H1 (cell line): ENCODE results near the gene TECPR2. TPM values are rescaled to one million over a fixed set of nuclear protein-coding genes. Genes with fewer than 3 reads are reported as not detected.

Source experiments
- CTCF ChIA-PET: fragments of 300-600 bp; sonication (Branson Sonifier 250); formaldehyde crosslinking; loops from one replicate; lab custom pipeline; 2021; ENCODE audit not compliant: partially characterized antibody; lab: Charles Lee
- POLR2A ChIA-PET: fragments of 300-600 bp; sonication (Branson Sonifier 250); formaldehyde crosslinking; loops from one replicate; lab custom pipeline; 2021; ENCODE audit warnings: inconsistent platforms; ENCODE audit not compliant: partially characterized antibody; lab: Charles Lee
- DNase-seq, 2 experiments: peaks; one replicate each; pipeline versions ENCODE4 v3.0.0 to v3.0.0-alpha.2; 2010 to 2022; ENCODE audit warnings: low spot score in 2 of 2, low read depth in 1 of 2, mixed read lengths in 1 of 2
- FAIRE-seq: peaks from 2 replicates; lab custom pipeline; 2011; peaks lifted over from hg19 to GRCh38; lab: Jason Lieb, UNC
- H2AFZ ChIP-seq: 2 replicates; pipeline ENCODE4 v1.8.1; 2012; ENCODE audit warnings: low read length, inconsistent platforms
- H2AK5ac ChIP-seq: 2 replicates; pipeline ENCODE4 v1.6.1; 2013; ENCODE audit warnings: low read depth, low read length
- H2BK120ac ChIP-seq: replicated peaks from 2 replicates; pipeline ENCODE3; 2013; ENCODE audit warnings: low read depth, low read length, inconsistent platforms
- H2BK12ac ChIP-seq: 2 replicates; pipeline ENCODE4 v1.6.1; 2013; ENCODE audit warnings: low read depth, low read length
- H2BK15ac ChIP-seq: 2 replicates; pipeline ENCODE4 v1.6.1; 2013; ENCODE audit warnings: low read length
- H2BK20ac ChIP-seq: 2 replicates; pipeline ENCODE4 v1.6.1; 2013; ENCODE audit warnings: low read length
- H2BK5ac ChIP-seq: 2 replicates; pipeline ENCODE4 v1.6.1; 2013; ENCODE audit warnings: low read depth, low read length
- H3K14ac ChIP-seq: 2 replicates; pipeline ENCODE4 v1.6.1; 2013; ENCODE audit warnings: inconsistent platforms; ENCODE audit not compliant: insufficient read length
- H3K18ac ChIP-seq: 2 replicates; pipeline ENCODE4 v1.6.1; 2013; ENCODE audit warnings: low read length; ENCODE audit errors: extremely low read depth
- H3K23ac ChIP-seq: 2 replicates; pipeline ENCODE4 v1.6.1; 2013; ENCODE audit warnings: inconsistent platforms; ENCODE audit not compliant: insufficient read length
- H3K23me2 ChIP-seq: 2 replicates; pipeline ENCODE4 v1.6.1; 2013; ENCODE audit warnings: low read depth, low read length
- H3K27ac ChIP-seq: 2 replicates; pipeline ENCODE4 v1.6.1; 2011; ENCODE audit warnings: low read depth, low read length, inconsistent platforms
- H3K27me3 ChIP-seq, 4 experiments: replicated peaks in 1 of 4; 1 replicate in 1 of 4; 2 replicates in 3 of 4; pipeline versions ENCODE4 v1.6.1 to v1.8.1; 2011 to 2013; ENCODE audit warnings: low read length in 3 of 4, mild to moderate bottlenecking in 3 of 4, inconsistent platforms in 2 of 4, mixed read lengths in 2 of 4, moderate library complexity in 1 of 4; ENCODE audit not compliant: control insufficient read depth in 3 of 4, insufficient read depth in 3 of 4; ENCODE audit errors: extremely low read depth in 1 of 4
- H3K36me3 ChIP-seq, 4 experiments: 2 replicates each; pipeline versions ENCODE4 v1.6.1 to v1.8.1; 2011 to 2013; ENCODE audit warnings: mild to moderate bottlenecking in 4 of 4, low read length in 3 of 4, moderate library complexity in 2 of 4, control low read depth in 1 of 4, inconsistent platforms in 1 of 4; ENCODE audit not compliant: insufficient read depth in 4 of 4, control insufficient read depth in 2 of 4
- H3K4ac ChIP-seq: replicated peaks from 2 replicates; pipeline ENCODE3; 2013; ENCODE audit warnings: low read length, low read depth, mixed read lengths, inconsistent platforms; ENCODE audit not compliant: insufficient read length
- H3K4me1 ChIP-seq, 4 experiments: replicated peaks in 1 of 4; 1 replicate in 1 of 4; 2 replicates in 3 of 4; pipeline versions ENCODE4 v1.6.1 to v1.8.1; 2011 to 2013; ENCODE audit warnings: low read length in 3 of 4, inconsistent platforms in 2 of 4, mixed read lengths in 1 of 4; ENCODE audit not compliant: insufficient read depth in 4 of 4, control insufficient read depth in 3 of 4
- H3K4me2 ChIP-seq, 2 experiments: 2 replicates each; pipeline versions ENCODE4 v1.6.1 to v1.8.1; 2011 to 2013; ENCODE audit warnings: low read depth in 2 of 2, low read length in 2 of 2, control low read depth in 1 of 2, inconsistent platforms in 1 of 2, mild to moderate bottlenecking in 1 of 2; ENCODE audit not compliant: insufficient read depth in 1 of 2
- H3K4me3 ChIP-seq, 4 experiments: fragments of 200-600, 300-600 bp in 1 of 4; sonication (generic), shearing (Covaris generic), sonication (Bioruptor Twin) in 1 of 4; 2 replicates each; pipeline versions ENCODE4 v1.5.1 to v1.8.1; 2011 to 2016; ENCODE audit warnings: low read length in 4 of 4, low read depth in 3 of 4, control low read depth in 2 of 4, inconsistent platforms in 2 of 4, mild to moderate bottlenecking in 2 of 4, mixed read lengths in 1 of 4, moderate library complexity in 1 of 4; ENCODE audit not compliant: insufficient read depth in 2 of 4; ENCODE audit errors: extremely low read depth in 1 of 4
- H3K56ac ChIP-seq: replicated peaks from 2 replicates; pipeline ENCODE3; 2013; ENCODE audit warnings: low read depth, mild to moderate bottlenecking, mixed read lengths, low read length, inconsistent platforms; ENCODE audit not compliant: insufficient read length
- H3K79me1 ChIP-seq: 2 replicates; pipeline ENCODE4 v1.6.1; 2013; ENCODE audit warnings: low read depth, low read length, control low read depth
- H3K79me2 ChIP-seq, 2 experiments: 2 replicates each; pipeline versions ENCODE4 v1.6.1 to v1.8.1; 2012 to 2013; ENCODE audit warnings: low read length in 2 of 2, mild to moderate bottlenecking in 2 of 2, inconsistent platforms in 1 of 2; ENCODE audit not compliant: insufficient read depth in 2 of 2, control insufficient read depth in 1 of 2
- H3K9ac ChIP-seq, 4 experiments: replicated peaks in 1 of 4; 1 replicate in 1 of 4; 2 replicates in 3 of 4; pipeline versions ENCODE4 v1.6.1 to v1.8.1; 2011 to 2013; ENCODE audit warnings: low read depth in 3 of 4, low read length in 3 of 4, control low read depth in 2 of 4, mild to moderate bottlenecking in 2 of 4, moderate library complexity in 2 of 4, inconsistent platforms in 1 of 4; ENCODE audit errors: extremely low read depth in 1 of 4
- H3K9me3 ChIP-seq, 2 experiments: 2 replicates each; pipeline versions ENCODE4 v1.6.1 to v1.8.1; 2012 to 2013; ENCODE audit warnings: mild to moderate bottlenecking in 2 of 2, moderate library complexity in 2 of 2, control low read depth in 1 of 2, inconsistent platforms in 1 of 2, low read depth in 1 of 2, low read length in 1 of 2, mixed read lengths in 1 of 2; ENCODE audit not compliant: insufficient read depth in 2 of 2
- H4K20me1 ChIP-seq, 2 experiments: replicated peaks in 1 of 2; 2 replicates each; pipeline versions ENCODE3 to v1.8.1; 2011 to 2013; ENCODE audit warnings: inconsistent platforms in 2 of 2, low read length in 2 of 2, mild to moderate bottlenecking in 1 of 2; ENCODE audit not compliant: insufficient read depth in 2 of 2, control insufficient read depth in 1 of 2
- H4K5ac ChIP-seq: 2 replicates; pipeline ENCODE4 v1.6.1; 2013; ENCODE audit warnings: low read length, low read depth, mixed read lengths, inconsistent platforms; ENCODE audit not compliant: insufficient read length
- H4K8ac ChIP-seq: 2 replicates; pipeline ENCODE4 v1.8.0; 2013; ENCODE audit warnings: mild to moderate bottlenecking, moderate library complexity, low read length, inconsistent platforms; ENCODE audit not compliant: insufficient read depth; ENCODE audit errors: extremely low read depth
- H4K91ac ChIP-seq: replicated peaks from 2 replicates; pipeline ENCODE3; 2013; ENCODE audit warnings: low read length, mixed read lengths, inconsistent platforms; ENCODE audit not compliant: insufficient read length
- BACH1 ChIP-seq: IDR thresholded peaks from 2 replicates; pipeline ENCODE4 v1.6.1; 2012; ENCODE audit warnings: low read length, improper control_type of control experiment
- CHD1 ChIP-seq: IDR thresholded peaks from 2 replicates; pipeline ENCODE4 v1.6.1; 2012; ENCODE audit warnings: low read depth, low read length, improper control_type of control experiment
- MAFK ChIP-seq: IDR thresholded peaks from 2 replicates; pipeline ENCODE4 v1.6.1; 2012; ENCODE audit warnings: low read depth, mild to moderate bottlenecking, improper control_type of control experiment, low read length
- NANOG ChIP-seq: IDR thresholded peaks from 2 replicates; pipeline ENCODE4 v1.6.1; 2011; ENCODE audit warnings: low read length, low read depth, mild to moderate bottlenecking, inconsistent platforms; ENCODE audit not compliant: insufficient read depth, poor library complexity, severe bottlenecking
- NRF1 ChIP-seq: IDR thresholded peaks from 2 replicates; pipeline ENCODE4 v1.6.1; 2011; ENCODE audit warnings: mild to moderate bottlenecking, low read depth, low read length, improper control_type of control experiment
- RFX5 ChIP-seq: IDR thresholded peaks from 2 replicates; pipeline ENCODE4 v1.6.1; 2011; ENCODE audit warnings: low read depth, low read length, improper control_type of control experiment, borderline replicate concordance
- SIN3A ChIP-seq, 2 experiments: IDR thresholded peaks in 1 of 2; conservative IDR thresholded peaks in 1 of 2; 2 replicates each; pipeline ENCODE4 v1.6.1; 2011 to 2012; ENCODE audit warnings: low read length in 2 of 2, improper control_type of control experiment in 1 of 2, low read depth in 1 of 2, mild to moderate bottlenecking in 1 of 2
- TAF1 ChIP-seq: IDR thresholded peaks from 2 replicates; pipeline ENCODE4 v1.6.1; 2011; ENCODE audit warnings: mild to moderate bottlenecking, low read depth, low read length
- TBP ChIP-seq: IDR thresholded peaks from 2 replicates; pipeline ENCODE4 v1.6.1; 2011; ENCODE audit warnings: low read depth, low read length, improper control_type of control experiment
- WGBS, 2 experiments: shearing (Covaris generic) in 1 of 2; methylation state at CpG; one replicate each; pipeline versions ENCODE4 v1.1.6 to v1.1.7; 2013 to 2015; ENCODE audit warnings: low lambda C conversion rate in 2 of 2, mixed read lengths in 2 of 2, inconsistent platforms in 1 of 2, low coverage in 1 of 2, missing lambda C conversion rate in 1 of 2; ENCODE audit not compliant: insufficient replicate concordance in 2 of 2, insufficient coverage in 1 of 2, insufficient read length in 1 of 2; ENCODE audit errors: extremely low coverage in 1 of 2, missing lambda C conversion rate in 1 of 2; 5-methylcytosine and 5-hydroxymethylcytosine counted together
- polyA plus RNA-seq, 7 experiments: library from polyadenylated mRNA; depleted of rRNA in 3 of 7; stranded (reverse) in 5 of 7; unstranded in 2 of 7; fragments of >200 nt in 5 of 7; fragments of 200-250 nt in 2 of 7; gene quantifications; 1 replicate in 5 of 7; 2 replicates in 1 of 7; 4 replicates in 1 of 7; pipeline versions ENCODE4 v1.2.1 to v1.2.3, GENCODE V29; 2011 to 2013; ENCODE audit warnings: missing spikeins in 2 of 7, mixed read lengths in 2 of 7
- total RNA-seq: library from RNA; stranded (reverse); fragmentation: NEBNext Ultra II Directional; extraction: Animal tissue kit (Norgen Biotek cat#: 25700); gene quantifications from 2 replicates; pipeline ENCODE4 v1.2.1, GENCODE V29; 2021
- TF ChIP-seq, protein P1 (sequence below): IDR thresholded peaks from 2 replicates; pipeline ENCODE4 v1.6.1; 2012; ENCODE audit warnings: inconsistent platforms

The TECPR2 gene
- total and polyA plus RNA-seq, 2 of the 8 experiments (the other 6 are each of a cell fraction or from before 2014, with no cell fraction given), result 6.8 to 19.4 TPM

DNA sequence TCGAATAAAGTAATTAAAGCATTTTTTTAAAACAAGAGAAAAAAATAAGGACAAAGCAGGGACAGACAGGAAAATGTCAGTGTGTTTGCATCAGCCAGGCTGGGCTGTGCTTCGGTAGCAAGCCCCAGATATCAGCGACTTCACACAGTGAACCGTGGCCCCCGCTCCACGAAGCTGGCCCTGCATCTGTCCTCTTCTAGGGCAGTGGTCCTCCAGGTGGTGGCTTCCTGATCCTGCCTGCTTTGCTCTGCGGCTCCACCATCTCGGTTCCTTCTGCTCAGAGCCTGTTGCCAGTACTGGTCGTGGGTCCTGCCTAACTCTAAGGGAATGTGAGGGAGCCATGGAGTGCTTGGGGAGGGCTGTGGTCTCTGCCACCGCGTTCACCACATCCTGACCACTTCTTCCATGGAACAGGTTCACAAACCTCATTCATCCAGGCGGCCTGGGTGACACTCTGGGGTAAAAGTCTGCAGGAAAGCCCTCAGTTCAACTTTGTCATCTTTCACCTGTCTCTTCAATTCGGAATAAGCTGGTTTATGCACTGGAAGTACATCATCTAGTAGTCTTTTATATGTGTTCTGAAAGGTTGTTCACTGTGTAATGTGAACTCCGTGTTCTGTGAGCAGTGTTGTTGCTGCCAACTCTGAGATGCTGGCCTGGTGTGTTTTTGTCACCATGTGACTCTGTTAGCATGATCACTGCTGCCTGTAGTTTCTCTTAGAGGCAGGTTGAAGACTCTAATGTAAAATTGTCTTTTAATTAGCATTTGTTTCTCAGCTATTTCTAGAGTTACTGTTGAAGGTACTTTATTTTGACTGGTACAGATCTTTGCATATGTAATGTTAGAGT lies 99.0 kb downstream of the TECPR2 start:
- Histone ChIP-seq H2AFZ (no peak overlapping the region), H3K9me3 (no peaks in the 10 kb centered on the region), H3K18ac (no peak overlapping the region), H3K9ac (no peak overlapping the region), H3K27ac (no peak overlapping the region), H3K23me2 (no peaks in the 10 kb centered on the region), H3K56ac (no peak overlapping the region), H3K4ac (no peak overlapping the region), H3K4me1 (no peaks in the 10 kb centered on the region), H3K27me3 (no peaks in the 10 kb centered on the region), H4K20me1 (peaks cover 0 to 2% of the 10 kb centered on the region in 2 experiments), H2BK12ac (no peak overlapping the region), H2BK120ac (no peak overlapping the region), H3K14ac (no peak overlapping the region), H3K4me2 (no peak overlapping the region), H4K8ac (no peak overlapping the region), H3K36me3 (peaks cover 0 to 4% (median 0%) of the 10 kb centered on the region in 4 experiments; a peak in 2 of 8 replicates), H2BK5ac (no peak overlapping the region), H3K4me3 (no peak overlapping the region), H3K79me2 (no peaks in the 10 kb centered on the region), H2AK5ac (no peak overlapping the region), H2BK20ac (no peak overlapping the region), H3K79me1 (no peaks in the 10 kb centered on the region), H4K5ac (no peak overlapping the region), H3K23ac (no peak overlapping the region), H4K91ac (no peak overlapping the region), H2BK15ac (no peak overlapping the region)
- WGBS, 2 experiments, result 94% methylated on average over 12 of the region's 14 CpGs; no CpG with 5 or more reads in 1 of the 2 experiments
- TF ChIP-seq CHD1, result no peak
- no peak for TF ChIP-seq SIN3A (conservative IDR thresholded peaks at IDR 0.05 in 1 of 2, IDR thresholded peaks at IDR 0.05 in 1 of 2; ENCODE audit: low read depth in 1 of 2, low read length in 2 of 2)
- TF ChIP-seq TAF1, result no peak
- no peak for TF ChIP-seq NRF1
- no peak for TF ChIP-seq BACH1
- TF ChIP-seq NANOG, result no peak
- TF ChIP-seq MAFK, result no peak
- no peak for TF ChIP-seq RFX5
- TF ChIP-seq, protein P1, sequence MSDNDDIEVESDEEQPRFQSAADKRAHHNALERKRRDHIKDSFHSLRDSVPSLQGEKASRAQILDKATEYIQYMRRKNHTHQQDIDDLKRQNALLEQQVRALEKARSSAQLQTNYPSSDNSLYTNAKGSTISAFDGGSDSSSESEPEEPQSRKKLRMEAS, result no peak
- TF ChIP-seq TBP, result no peak
- CTCF ChIA-PET, result interaction anchor here (0.9 to 3.0 kb wide), 4 partner anchors 15 to 37 kb away, joined by 3 to 9 read pairs (median 3); no protein-coding TSS in a partner anchor
- POLR2A ChIA-PET, result no interaction called here
- FAIRE-seq (no peak), DNase-seq (no peak)
